ENCODE data around the gene ACKR2. TPM values are rescaled to one million over a fixed set of nuclear protein-coding genes. Genes with fewer than 3 reads are reported as not detected.

ACKR2 gene
- total RNA-seq, 1 experiment from 2014 or later, result 0.28 TPM

DNA sequence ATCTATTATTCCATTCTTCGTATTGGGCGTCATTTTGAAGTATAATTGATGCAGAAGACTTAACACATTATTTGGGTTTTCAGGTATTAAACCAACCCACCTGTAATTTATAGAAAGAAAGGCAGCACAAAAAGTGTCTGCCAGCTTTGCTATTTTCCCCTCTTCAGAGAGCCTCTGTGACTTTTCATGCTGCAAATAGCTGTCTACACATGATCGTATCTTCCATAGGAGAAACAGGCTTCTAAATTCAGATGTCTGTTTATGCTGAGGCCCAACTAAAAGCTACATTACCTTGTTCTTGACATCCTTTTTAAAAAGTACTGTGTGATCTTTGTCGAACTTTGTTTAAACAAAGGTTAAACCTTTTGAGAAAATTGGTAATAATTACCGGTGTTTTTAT lies 5.0 kb downstream of the ACKR2 start (continued):
- TF ChIP-seq, protein P1, sequence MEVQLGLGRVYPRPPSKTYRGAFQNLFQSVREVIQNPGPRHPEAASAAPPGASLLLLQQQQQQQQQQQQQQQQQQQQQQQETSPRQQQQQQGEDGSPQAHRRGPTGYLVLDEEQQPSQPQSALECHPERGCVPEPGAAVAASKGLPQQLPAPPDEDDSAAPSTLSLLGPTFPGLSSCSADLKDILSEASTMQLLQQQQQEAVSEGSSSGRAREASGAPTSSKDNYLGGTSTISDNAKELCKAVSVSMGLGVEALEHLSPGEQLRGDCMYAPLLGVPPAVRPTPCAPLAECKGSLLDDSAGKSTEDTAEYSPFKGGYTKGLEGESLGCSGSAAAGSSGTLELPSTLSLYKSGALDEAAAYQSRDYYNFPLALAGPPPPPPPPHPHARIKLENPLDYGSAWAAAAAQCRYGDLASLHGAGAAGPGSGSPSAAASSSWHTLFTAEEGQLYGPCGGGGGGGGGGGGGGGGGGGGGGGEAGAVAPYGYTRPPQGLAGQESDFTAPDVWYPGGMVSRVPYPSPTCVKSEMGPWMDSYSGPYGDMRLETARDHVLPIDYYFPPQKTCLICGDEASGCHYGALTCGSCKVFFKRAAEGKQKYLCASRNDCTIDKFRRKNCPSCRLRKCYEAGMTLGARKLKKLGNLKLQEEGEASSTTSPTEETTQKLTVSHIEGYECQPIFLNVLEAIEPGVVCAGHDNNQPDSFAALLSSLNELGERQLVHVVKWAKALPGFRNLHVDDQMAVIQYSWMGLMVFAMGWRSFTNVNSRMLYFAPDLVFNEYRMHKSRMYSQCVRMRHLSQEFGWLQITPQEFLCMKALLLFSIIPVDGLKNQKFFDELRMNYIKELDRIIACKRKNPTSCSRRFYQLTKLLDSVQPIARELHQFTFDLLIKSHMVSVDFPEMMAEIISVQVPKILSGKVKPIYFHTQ (CRISPR knock-in tag; IDR thresholded peaks at IDR 0.05), result no peak
- TF ChIP-seq, protein P2, sequence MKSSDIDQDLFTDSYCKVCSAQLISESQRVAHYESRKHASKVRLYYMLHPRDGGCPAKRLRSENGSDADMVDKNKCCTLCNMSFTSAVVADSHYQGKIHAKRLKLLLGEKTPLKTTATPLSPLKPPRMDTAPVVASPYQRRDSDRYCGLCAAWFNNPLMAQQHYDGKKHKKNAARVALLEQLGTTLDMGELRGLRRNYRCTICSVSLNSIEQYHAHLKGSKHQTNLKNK (CRISPR knock-in tag; IDR thresholded peaks at IDR 0.05), result no peak
- TF ChIP-seq, protein P3, sequence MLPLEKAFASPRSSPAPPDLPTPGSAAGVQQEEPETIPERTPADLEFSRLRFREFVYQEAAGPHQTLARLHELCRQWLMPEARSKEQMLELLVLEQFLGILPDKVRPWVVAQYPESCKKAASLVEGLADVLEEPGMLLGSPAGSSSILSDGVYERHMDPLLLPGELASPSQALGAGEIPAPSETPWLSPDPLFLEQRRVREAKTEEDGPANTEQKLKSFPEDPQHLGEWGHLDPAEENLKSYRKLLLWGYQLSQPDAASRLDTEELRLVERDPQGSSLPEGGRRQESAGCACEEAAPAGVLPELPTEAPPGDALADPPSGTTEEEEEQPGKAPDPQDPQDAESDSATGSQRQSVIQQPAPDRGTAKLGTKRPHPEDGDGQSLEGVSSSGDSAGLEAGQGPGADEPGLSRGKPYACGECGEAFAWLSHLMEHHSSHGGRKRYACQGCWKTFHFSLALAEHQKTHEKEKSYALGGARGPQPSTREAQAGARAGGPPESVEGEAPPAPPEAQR (CRISPR knock-in tag; IDR thresholded peaks at IDR 0.05), result no peak
- TF ChIP-seq, protein P4, sequence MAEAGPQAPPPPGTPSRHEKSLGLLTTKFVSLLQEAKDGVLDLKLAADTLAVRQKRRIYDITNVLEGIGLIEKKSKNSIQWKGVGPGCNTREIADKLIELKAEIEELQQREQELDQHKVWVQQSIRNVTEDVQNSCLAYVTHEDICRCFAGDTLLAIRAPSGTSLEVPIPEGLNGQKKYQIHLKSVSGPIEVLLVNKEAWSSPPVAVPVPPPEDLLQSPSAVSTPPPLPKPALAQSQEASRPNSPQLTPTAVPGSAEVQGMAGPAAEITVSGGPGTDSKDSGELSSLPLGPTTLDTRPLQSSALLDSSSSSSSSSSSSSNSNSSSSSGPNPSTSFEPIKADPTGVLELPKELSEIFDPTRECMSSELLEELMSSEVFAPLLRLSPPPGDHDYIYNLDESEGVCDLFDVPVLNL (CRISPR knock-in tag; IDR thresholded peaks at IDR 0.05; ENCODE audit: borderline replicate concordance, low read depth), result no peak
- no peak for TF ChIP-seq CREB1 (CRISPR knock-in tag; IDR thresholded peaks at IDR 0.05)

DNA sequence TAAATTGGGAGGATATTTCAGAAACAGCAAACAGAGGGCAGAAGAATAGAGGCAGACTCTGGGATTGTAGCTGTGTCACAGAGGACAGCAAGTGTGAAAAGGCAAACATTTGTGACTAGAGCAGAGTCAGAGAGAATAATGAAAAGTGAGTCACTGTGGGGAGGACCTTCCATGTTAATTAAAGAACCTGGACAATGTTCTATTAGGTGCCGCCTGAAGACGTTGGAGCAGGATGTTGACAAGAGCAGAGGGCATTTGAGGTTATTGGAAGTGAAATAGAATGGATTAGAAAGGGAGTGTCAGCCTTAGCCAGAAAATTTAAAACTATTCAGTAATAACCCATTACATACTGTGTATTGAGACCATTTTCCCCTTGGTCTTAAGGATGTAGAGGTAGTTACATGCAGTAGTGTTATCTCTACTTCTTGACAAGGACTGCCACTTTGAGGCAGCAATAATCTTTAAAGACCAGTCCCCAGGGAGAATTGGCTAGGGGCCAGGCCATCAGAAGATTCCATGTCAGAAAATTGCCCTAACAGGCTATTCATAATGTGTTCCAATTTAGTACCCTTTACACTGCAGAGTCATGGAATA lies 5.8 kb downstream of the ACKR2 start:
- H3K36me3 Mint-ChIP-seq, result no peaks in the 10 kb centered on the region
- H3K27me3 Mint-ChIP-seq (ENCODE audit: low read depth), result no peaks in the 10 kb centered on the region; the same call in 1 of the 2 replicates
- TF ChIP-seq, protein P5, sequence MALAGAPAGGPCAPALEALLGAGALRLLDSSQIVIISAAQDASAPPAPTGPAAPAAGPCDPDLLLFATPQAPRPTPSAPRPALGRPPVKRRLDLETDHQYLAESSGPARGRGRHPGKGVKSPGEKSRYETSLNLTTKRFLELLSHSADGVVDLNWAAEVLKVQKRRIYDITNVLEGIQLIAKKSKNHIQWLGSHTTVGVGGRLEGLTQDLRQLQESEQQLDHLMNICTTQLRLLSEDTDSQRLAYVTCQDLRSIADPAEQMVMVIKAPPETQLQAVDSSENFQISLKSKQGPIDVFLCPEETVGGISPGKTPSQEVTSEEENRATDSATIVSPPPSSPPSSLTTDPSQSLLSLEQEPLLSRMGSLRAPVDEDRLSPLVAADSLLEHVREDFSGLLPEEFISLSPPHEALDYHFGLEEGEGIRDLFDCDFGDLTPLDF (CRISPR knock-in tag; IDR thresholded peaks at IDR 0.05), result no peak
- TF ChIP-seq, protein P1 (CRISPR knock-in tag; IDR thresholded peaks at IDR 0.05), result no peak
- TF ChIP-seq SMAD4 (CRISPR knock-in tag; IDR thresholded peaks at IDR 0.05), result no peak
- no peak for TF ChIP-seq CREM (CRISPR knock-in tag; IDR thresholded peaks at IDR 0.05)
- TF ChIP-seq, protein P4 (CRISPR knock-in tag; IDR thresholded peaks at IDR 0.05; ENCODE audit: borderline replicate concordance, low read depth), result no peak
- TF ChIP-seq GABPB1 (CRISPR knock-in tag; IDR thresholded peaks at IDR 0.05), result no peak
- TF ChIP-seq, protein P6, sequence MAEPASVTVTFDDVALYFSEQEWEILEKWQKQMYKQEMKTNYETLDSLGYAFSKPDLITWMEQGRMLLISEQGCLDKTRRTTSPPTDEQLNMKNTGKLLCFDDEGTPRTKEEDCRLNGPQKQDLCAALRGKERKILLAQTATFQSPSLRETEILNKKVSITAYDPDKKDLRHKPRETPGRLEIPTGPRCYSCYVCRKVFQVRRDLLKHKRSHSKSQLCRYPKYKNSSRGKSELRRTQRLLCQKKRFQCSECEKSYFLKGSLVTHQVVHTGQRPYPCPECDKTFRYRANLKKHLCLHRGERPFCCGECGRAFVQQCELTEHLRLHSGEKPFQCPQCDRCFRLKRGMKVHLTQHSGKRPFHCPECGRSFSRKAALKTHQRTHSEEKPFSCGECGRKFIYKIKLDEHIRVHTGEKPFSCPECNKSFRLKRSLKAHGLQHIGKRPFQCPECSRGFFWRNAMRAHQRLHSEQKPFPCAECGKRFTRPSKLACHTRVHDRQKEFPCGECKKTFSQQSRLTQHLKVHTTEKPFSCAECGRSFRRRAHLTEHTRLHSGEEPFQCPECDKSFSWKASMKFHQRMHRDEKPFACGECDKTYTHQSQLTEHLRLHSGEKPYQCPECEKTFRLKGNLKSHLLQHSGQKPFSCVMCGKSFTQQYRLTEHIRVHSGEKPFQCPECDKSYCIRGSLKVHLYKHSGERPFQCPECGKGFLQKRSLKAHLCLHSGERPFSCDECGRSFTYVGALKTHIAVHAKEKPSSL (CRISPR knock-in tag; conservative IDR thresholded peaks at IDR 0.05), result no peak
- TF ChIP-seq, protein P7, sequence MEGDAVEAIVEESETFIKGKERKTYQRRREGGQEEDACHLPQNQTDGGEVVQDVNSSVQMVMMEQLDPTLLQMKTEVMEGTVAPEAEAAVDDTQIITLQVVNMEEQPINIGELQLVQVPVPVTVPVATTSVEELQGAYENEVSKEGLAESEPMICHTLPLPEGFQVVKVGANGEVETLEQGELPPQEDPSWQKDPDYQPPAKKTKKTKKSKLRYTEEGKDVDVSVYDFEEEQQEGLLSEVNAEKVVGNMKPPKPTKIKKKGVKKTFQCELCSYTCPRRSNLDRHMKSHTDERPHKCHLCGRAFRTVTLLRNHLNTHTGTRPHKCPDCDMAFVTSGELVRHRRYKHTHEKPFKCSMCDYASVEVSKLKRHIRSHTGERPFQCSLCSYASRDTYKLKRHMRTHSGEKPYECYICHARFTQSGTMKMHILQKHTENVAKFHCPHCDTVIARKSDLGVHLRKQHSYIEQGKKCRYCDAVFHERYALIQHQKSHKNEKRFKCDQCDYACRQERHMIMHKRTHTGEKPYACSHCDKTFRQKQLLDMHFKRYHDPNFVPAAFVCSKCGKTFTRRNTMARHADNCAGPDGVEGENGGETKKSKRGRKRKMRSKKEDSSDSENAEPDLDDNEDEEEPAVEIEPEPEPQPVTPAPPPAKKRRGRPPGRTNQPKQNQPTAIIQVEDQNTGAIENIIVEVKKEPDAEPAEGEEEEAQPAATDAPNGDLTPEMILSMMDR (IDR thresholded peaks at IDR 0.05), result no peak
- no peak for TF ChIP-seq IRF2 (CRISPR knock-in tag; IDR thresholded peaks at IDR 0.05; ENCODE audit: borderline replicate concordance, low read depth)
- H3K9me3 Mint-ChIP-seq, result no peaks in the 10 kb centered on the region
- ATAC-seq, result no peak
- H3K4me1 Mint-ChIP-seq, result peaks cover 8% of the 10 kb centered on the region
- ChIA-PET CTCF (no interaction called here), POLR2A (no interaction called here)
- H3K4me3 Mint-ChIP-seq, result no peak overlapping the region
- DNase-seq (ENCODE audit: low spot score), result no peak
- H3K27ac Mint-ChIP-seq, result no peak overlapping the region
